GM19452 (cell line): ENCODE measurements around the gene TPRG1.

ENCODE experiments used
- ATAC-seq: cut with Tn5 transposase; IDR thresholded peaks from one replicate; pipeline ENCODE4 v1.9.1; 2021; ENCODE audit not compliant: unreplicated experiment

Gene TPRG1

DNA sequence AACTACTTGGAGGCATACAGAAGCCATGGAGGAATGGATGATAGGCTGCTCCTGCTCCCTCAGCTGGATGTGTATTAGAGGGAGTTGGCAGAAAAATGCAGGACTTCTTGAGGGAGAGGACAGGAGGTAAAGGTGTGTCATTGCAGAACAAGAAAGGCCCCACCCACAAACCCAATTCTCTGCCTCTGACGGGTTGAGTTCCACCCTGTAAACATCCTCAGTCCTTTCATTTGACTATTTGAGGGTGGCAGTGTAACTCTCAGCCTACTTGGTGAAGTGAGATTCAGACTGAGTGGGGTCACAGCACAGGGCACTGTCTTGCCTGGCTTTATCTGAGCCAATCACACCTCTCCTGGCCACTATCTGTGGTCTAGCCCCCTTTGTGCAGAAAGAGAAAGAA is at the start of gene TPRG1:
TSS of gene TPRG1 (plus strand) at position 265 of the 400 bp plus-strand sequence. CDS start 35,414 bp downstream, outside the sequence.
- no peak for ATAC-seq

GRCh38 chr3:189122110-189122509 is 49.7 kb upstream of the TPRG1 start:
- no peak for ATAC-seq

GRCh38 chr3:189122526-189123205 is 49.1 kb upstream of the TPRG1 start:
- no peak for ATAC-seq

GRCh38 chr3:189123595-189124387 is 48.0 kb upstream of the TPRG1 start:
- ATAC-seq, result no peak

DNA sequence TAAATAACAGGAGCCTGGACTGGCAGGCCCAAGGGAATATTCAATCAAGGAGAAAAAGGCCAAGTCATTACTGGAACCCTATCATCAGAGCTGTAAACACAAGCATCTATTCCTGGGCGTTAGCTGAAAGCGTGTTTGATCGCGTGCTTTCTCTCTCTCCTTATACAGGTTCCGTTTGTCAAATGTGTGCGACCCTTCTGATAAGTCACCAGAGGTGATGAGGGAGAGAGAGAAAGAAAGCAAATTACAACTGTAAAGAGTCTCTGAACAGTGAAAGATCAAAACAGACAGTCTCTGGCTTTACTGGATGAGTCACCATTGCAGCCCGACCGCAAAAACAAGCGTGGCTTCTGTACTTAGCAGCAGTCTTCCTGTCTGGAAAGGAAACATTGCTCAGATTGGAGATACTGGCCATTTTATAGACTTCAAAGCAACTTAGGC is 39.5 kb upstream of the TPRG1 start:
- peak; percentile 92 for ATAC-seq

- no peak for ATAC-seq
Observed at GRCh38 chr3:189132839-189133238, 38.9 kb upstream of the TPRG1 start.

GRCh38 chr3:189133768-189134167 is 38.0 kb upstream of the TPRG1 start:
- ATAC-seq, result no peak

DNA sequence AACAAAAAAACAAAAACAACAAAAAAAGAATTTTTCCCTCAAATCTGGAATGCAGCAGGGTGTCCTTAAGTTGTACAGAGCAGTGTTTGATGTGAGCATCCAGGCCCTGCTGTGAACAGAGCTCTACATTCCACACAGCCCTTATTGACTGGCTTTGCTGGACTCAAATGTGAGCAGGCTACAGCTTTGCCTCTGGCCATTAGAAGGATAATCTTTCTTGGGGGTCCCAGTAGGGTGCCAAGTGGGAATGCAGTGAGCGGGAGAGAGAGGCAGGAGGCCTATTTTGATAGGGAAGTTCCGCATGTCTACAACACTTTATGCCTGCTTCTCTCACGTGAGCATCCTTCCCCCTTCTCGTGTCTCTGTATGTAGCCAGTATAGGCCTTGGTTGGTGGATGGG is 34.4 kb upstream of the TPRG1 start:
- ATAC-seq, result no peak

DNA sequence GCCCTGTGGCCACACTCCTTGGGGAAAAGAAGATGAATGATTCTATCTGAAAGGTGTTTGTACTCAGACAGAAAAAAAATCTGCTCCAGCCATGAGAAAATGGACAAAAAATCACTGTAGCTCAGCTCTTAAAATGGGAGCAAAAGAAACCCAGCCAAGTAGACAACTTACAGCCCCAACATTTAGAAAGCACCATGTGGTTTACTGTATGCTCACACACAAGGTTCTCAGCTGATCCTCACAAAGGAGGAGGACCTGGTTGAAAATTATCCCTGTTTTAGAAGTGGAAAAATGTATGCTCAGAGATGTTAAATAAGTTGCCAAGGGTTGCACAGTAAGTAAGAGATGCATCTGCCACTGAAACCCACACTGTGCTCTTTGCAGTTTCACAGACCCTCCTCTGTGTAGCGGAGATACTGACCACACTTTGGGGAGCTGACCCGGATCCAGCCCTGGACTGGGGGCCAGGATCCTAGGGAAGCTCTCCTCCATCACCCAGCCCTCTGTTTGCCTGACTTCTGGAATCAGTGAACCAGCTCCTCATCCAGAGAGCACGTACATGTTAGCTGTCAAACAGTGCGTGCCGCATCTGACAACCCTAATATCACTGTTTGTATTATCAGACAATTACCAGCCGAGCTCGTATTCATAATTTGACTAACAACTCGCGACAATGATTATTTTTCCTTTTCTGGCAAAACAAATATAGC is 32.7 kb upstream of the TPRG1 start:
- ATAC-seq, result no peak

DNA sequence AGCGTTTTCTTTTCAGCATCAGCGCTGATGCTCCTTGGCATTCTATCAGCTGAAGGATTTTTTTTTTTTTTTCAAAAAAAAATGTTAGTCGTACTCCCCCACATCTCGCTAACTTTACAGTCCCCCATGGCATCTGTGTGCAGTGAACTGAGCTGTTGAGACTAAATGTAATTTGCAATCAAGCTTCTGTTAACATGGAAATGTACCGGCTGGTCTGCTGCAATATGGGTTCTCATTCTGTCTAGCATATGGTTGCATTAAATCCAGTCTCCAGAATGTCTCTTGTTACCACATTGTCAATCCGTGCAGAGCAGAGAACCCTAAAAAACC is 32.2 kb upstream of the TPRG1 start:
- ATAC-seq, result no peak

DNA sequence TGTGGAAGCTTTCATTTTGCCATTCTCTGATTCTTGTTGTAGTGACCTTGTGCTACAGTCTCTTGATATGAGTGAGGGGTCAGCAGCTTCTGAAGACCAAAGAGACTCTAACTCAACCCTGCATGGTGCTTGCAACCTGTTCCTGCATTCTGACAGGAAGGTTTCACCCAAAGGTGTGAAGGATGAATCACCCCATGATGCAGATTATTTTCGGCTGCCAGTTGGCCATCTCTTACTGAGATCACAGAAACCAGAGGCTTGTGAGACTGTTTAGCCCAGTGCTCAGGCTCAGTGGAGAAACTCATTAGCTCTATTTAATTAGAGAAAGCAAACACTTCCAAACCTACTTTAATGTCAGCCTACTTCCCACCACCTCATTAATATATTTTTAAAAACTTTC is 29.2 kb upstream of the TPRG1 start:
- no peak for ATAC-seq

GRCh38 chr3:189143321-189143720 is 28.4 kb upstream of the TPRG1 start:
- no peak for ATAC-seq

DNA sequence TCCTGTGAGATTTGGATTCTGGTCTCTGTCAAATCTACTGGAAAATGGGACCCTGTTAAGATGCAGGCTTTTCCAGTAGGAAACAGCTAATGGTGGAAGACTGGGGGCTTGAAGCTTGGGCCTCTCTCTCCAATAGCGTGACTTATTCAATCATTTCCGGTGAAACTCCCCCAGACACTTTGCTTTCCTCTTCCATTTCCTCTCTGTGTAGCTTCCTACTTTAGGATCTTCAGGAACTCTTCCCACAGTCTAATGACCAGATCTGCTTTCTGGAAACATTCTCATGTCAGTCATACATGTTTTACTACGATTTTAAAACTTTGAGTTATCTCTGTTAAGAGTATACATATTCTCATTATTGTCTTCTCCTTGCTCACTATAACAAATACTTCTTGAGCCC is 28.0 kb upstream of the TPRG1 start:
- ATAC-seq, result no peak

DNA sequence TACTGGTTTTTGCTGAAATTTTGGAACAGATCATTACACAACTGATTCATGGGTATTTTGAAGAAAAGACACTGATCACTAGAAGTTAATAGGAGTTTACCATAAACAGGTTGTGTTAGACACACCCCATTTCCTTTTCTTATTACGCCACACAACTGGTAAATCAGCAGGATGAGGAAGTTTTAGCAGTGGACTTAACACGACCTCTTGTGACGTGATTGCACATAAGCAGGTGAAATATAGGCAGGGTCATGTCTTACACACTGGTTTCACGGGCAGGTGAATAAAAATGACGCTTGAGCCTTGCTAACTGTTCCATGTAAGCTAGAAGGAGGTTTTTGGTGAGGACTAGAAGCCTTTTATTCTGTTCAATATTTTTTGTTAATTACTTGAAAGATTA is 27.1 kb upstream of the TPRG1 start:
- no peak for ATAC-seq

DNA sequence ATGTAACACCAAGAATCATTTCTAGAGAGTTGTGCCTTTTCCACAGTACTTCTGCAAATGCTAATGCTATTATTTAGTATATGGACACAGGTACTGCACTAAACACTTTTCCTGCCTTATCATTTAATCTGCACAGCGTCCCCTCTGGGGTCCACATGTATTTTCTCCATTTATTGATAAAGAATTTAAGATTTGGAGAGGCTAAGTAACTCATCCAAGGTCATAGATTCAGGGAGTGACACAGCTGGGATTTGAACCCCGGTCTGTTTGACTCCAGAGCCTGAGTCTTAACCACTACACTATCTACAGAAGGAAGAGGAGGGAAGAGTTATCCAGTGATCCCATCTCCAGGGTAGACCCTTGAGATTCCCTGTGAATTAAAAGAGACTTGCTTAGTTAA is 24.9 kb upstream of the TPRG1 start:
- ATAC-seq, result no peak

- ATAC-seq, result peak; percentile 83
Observed at GRCh38 chr3:189148081-189148507, 23.7 kb upstream of the TPRG1 start.

DNA sequence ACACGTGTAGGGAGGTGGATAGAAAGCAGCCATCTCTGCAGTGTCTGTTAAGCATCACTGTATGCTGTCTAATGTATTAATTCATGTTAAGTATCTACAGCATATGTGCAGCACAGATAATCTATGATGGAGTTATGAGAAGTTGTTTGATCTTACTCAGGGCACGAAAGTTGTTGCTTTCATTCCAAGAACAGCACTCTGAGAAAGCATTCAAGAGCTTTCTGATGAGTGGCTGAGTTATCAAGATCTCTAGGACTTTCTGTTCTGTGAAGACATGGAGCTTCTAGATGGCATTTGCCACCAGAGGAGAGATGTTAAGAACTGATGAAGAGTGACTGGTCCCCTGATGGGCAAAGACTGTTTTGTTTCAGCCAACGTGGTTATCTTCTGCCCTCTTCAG is 22.6 kb upstream of the TPRG1 start:
- no peak for ATAC-seq

- no peak for ATAC-seq
Observed at GRCh38 chr3:189157232-189158007, 14.4 kb upstream of the TPRG1 start.

GRCh38 chr3:189158034-189158433 is 13.7 kb upstream of the TPRG1 start:
- ATAC-seq, result no peak

- no peak for ATAC-seq
Observed at GRCh38 chr3:189160519-189161309, 11.1 kb upstream of the TPRG1 start.
